ENCODE data around the gene CLDN24. TPM values are rescaled to one million over a fixed set of nuclear protein-coding genes. Genes with fewer than 3 reads are reported as not detected.

Gene CLDN24
- total and polyA plus RNA-seq, 2 donors (not counting 1 experiment from before 2014, with no cell fraction given): not detected

DNA sequence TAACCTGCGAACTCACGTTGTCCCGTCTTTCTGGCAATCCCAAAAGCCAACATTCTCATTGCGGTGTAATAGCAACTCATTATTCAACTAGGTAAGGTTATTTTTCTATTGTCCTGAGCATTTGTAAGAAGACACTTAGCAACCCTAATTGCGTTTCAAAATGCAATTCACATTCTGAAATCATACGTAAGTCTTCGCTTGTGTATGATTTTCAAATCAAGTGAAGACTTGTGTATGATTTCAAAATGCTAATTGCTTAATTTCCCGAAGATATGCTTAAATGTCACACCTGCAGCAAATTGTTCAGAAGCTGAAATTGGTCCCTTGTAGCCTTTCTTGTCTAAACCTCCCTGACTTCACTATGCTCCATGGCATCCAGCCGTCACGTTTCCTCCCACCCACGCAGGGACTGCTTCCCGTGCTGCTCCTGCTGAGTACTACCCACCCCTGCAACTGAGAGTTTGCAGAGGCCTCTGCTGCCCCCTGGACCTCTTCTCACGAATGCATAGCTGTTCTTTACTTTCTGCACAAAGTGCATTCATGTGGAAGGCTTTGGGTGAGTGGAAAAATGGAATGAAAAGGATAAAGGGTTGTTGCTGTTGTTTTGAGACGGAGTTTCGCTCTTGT is 40.8 kb upstream of the CLDN24 start:
- H4K20me1 ChIP-seq (ENCODE audit: control insufficient read depth, extremely low read depth, insufficient read depth, low read length): no peaks in the 10 kb centered on the region
- DNase-seq (ENCODE audit: low read depth in 2 of 2): peak in 1 of 2 donors; percentile 52
- no peaks in the 10 kb centered on the region for H3K36me3 ChIP-seq (ENCODE audit: control insufficient read depth, insufficient read depth, low read length)
- H3K9me3 ChIP-seq (ENCODE audit: control insufficient read depth, insufficient read depth, low read depth, low read length): no peaks in the 10 kb centered on the region
- no peak overlapping the region for H2AFZ ChIP-seq (ENCODE audit: low read length)
- H3K4me2 ChIP-seq (ENCODE audit: extremely low read depth, insufficient read depth, low read length): no peak overlapping the region
- TF ChIP-seq, protein P1, sequence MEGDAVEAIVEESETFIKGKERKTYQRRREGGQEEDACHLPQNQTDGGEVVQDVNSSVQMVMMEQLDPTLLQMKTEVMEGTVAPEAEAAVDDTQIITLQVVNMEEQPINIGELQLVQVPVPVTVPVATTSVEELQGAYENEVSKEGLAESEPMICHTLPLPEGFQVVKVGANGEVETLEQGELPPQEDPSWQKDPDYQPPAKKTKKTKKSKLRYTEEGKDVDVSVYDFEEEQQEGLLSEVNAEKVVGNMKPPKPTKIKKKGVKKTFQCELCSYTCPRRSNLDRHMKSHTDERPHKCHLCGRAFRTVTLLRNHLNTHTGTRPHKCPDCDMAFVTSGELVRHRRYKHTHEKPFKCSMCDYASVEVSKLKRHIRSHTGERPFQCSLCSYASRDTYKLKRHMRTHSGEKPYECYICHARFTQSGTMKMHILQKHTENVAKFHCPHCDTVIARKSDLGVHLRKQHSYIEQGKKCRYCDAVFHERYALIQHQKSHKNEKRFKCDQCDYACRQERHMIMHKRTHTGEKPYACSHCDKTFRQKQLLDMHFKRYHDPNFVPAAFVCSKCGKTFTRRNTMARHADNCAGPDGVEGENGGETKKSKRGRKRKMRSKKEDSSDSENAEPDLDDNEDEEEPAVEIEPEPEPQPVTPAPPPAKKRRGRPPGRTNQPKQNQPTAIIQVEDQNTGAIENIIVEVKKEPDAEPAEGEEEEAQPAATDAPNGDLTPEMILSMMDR (conservative IDR thresholded peaks at IDR 0.05 in 1 of 2, IDR thresholded peaks at IDR 0.05 in 1 of 2; ENCODE audit: low read depth in 1 of 2, low read length in 2 of 2): peak in 1 of 2 donors; percentile 22
- TF ChIP-seq EZH2 (IDR thresholded peaks at IDR 0.05; ENCODE audit: low read length, missing control alignments): no peak
- H3K4me1 ChIP-seq (ENCODE audit: control insufficient read depth, extremely low read depth, insufficient read depth, low read length): peaks cover 9% of the 10 kb centered on the region
- no peaks in the 10 kb centered on the region for H3K27me3 ChIP-seq (ENCODE audit: control insufficient read depth, insufficient read depth, low read length)
- H3K79me2 ChIP-seq (ENCODE audit: control insufficient read depth, insufficient read depth, low read length): no peaks in the 10 kb centered on the region
- H3K27ac ChIP-seq (ENCODE audit: insufficient read depth, low read length): no peak overlapping the region
- H3K4me3 ChIP-seq (replicated peaks in 1 of 4; ENCODE audit: control extremely low read depth in 1 of 4, insufficient read depth in 1 of 4, low read depth in 3 of 4, low read length in 4 of 4): no peak overlapping the region
- H3K9ac ChIP-seq (ENCODE audit: insufficient read depth, low read length): no peak overlapping the region

DNA sequence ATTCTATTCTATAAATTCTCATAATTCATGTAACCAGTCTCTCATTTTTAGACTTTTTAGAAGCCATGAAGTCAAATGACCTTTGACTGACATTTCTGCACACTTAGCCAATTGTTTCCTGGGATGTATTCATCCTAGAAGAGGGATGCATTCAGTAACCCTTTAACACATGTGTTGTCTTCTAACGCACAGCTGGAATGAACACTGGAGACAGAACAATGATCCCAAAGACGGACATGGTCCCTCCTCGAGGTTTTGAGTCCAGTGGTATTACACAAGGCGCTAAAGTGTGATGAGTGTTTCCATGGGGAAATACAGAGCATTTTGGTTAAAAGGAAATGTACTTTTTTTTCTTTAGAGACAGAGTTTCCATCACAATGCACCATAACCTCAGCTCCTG is 39.8 kb upstream of the CLDN24 start:
- Histone ChIP-seq H3K4me2 (ENCODE audit: extremely low read depth, insufficient read depth, low read length) (no peak overlapping the region), H3K9ac (ENCODE audit: insufficient read depth, low read length) (no peak overlapping the region), H2AFZ (ENCODE audit: low read length) (no peak overlapping the region), H3K4me3 (replicated peaks in 1 of 4; ENCODE audit: control extremely low read depth in 1 of 4, insufficient read depth in 1 of 4, low read depth in 3 of 4, low read length in 4 of 4) (no peak overlapping the region), H3K36me3 (ENCODE audit: control insufficient read depth, insufficient read depth, low read length) (no peaks in the 10 kb centered on the region), H3K27me3 (ENCODE audit: control insufficient read depth, insufficient read depth, low read length) (no peaks in the 10 kb centered on the region), H4K20me1 (ENCODE audit: control insufficient read depth, extremely low read depth, insufficient read depth, low read length) (no peaks in the 10 kb centered on the region), H3K4me1 (ENCODE audit: control insufficient read depth, extremely low read depth, insufficient read depth, low read length) (peaks cover 9% of the 10 kb centered on the region), H3K27ac (ENCODE audit: insufficient read depth, low read length) (no peak overlapping the region), H3K79me2 (ENCODE audit: control insufficient read depth, insufficient read depth, low read length) (no peaks in the 10 kb centered on the region), H3K9me3 (ENCODE audit: control insufficient read depth, insufficient read depth, low read depth, low read length) (no peaks in the 10 kb centered on the region)
- TF ChIP-seq, protein P1 (conservative IDR thresholded peaks at IDR 0.05 in 1 of 2, IDR thresholded peaks at IDR 0.05 in 1 of 2; ENCODE audit: low read depth in 1 of 2, low read length in 2 of 2): no peak
- no peak for TF ChIP-seq EZH2 (IDR thresholded peaks at IDR 0.05; ENCODE audit: low read length, missing control alignments)
- no peak for DNase-seq (ENCODE audit: low read depth in 2 of 2)

GRCh38 chr4:183360161-183360919 is 38.1 kb upstream of the CLDN24 start:
- peak in 1 of 2 donors; percentile 81 for DNase-seq (ENCODE audit: low read depth in 2 of 2)
- Histone ChIP-seq H3K27me3 (ENCODE audit: control insufficient read depth, insufficient read depth, low read length) (no peaks in the 10 kb centered on the region), H4K20me1 (ENCODE audit: control insufficient read depth, extremely low read depth, insufficient read depth, low read length) (no peaks in the 10 kb centered on the region), H2AFZ (ENCODE audit: low read length) (no peak overlapping the region), H3K4me2 (ENCODE audit: extremely low read depth, insufficient read depth, low read length) (no peak overlapping the region), H3K27ac (ENCODE audit: insufficient read depth, low read length) (no peak overlapping the region), H3K4me1 (ENCODE audit: control insufficient read depth, extremely low read depth, insufficient read depth, low read length) (peaks cover 13% of the 10 kb centered on the region), H3K36me3 (ENCODE audit: control insufficient read depth, insufficient read depth, low read length) (no peaks in the 10 kb centered on the region), H3K79me2 (ENCODE audit: control insufficient read depth, insufficient read depth, low read length) (no peaks in the 10 kb centered on the region), H3K4me3 (replicated peaks in 1 of 4; ENCODE audit: control extremely low read depth in 1 of 4, insufficient read depth in 1 of 4, low read depth in 3 of 4, low read length in 4 of 4) (no peak overlapping the region), H3K9me3 (ENCODE audit: control insufficient read depth, insufficient read depth, low read depth, low read length) (no peaks in the 10 kb centered on the region), H3K9ac (ENCODE audit: insufficient read depth, low read length) (no peak overlapping the region)
- TF ChIP-seq, protein P1 (conservative IDR thresholded peaks at IDR 0.05 in 1 of 2, IDR thresholded peaks at IDR 0.05 in 1 of 2; ENCODE audit: low read depth in 1 of 2, low read length in 2 of 2): no peak
- TF ChIP-seq EZH2 (IDR thresholded peaks at IDR 0.05; ENCODE audit: low read length, missing control alignments): no peak
